GM12874 (cell line): ENCODE data around the gene SCRT2.

ENCODE experiments used
- CTCF ChIP-seq: IDR thresholded peaks from 2 replicates; pipeline ENCODE4 v1.5.1; 2011; ENCODE audit warnings: low read depth, mild to moderate bottlenecking, control low read depth, low read length, moderate library complexity; ENCODE audit not compliant: insufficient read depth

Gene SCRT2

GRCh38 chr20:689348-689747, 13.7 kb upstream of the SCRT2 start:
- no peak for TF ChIP-seq CTCF

- TF ChIP-seq CTCF, result no peak
Observed at GRCh38 chr20:688809-689212, 13.2 kb upstream of the SCRT2 start.

- TF ChIP-seq CTCF, result no peak
Observed at GRCh38 chr20:687468-688203, 12.0 kb upstream of the SCRT2 start.

- TF ChIP-seq CTCF, result no peak
Observed at GRCh38 chr20:684676-685319, 9.2 kb upstream of the SCRT2 start.

- no peak for TF ChIP-seq CTCF
Observed at GRCh38 chr20:682123-682522, 6.5 kb upstream of the SCRT2 start.

- TF ChIP-seq CTCF, result no peak
Observed at GRCh38 chr20:680638-681187, 5.1 kb upstream of the SCRT2 start.

- no peak for TF ChIP-seq CTCF
Observed at GRCh38 chr20:677957-678356, 2.4 kb upstream of the SCRT2 start.
